K562 (cell line): ENCODE measurements around the gene REM2. TPM values are rescaled to one million over a fixed set of nuclear protein-coding genes. Genes with fewer than 3 reads are reported as not detected.

ENCODE experiments used
- ATAC-seq: fragments of 200-7000 bp; cut with Tn5 transposase; 3 replicates; pipeline ENCODE4 v1.9.1; 2020; ENCODE audit warnings: moderate library complexity
- BruUV-seq: library from RNA; stranded (reverse); fragments of 400-500 nt; replicated peaks from 2 replicates; lab custom pipeline; 2021; lab: Mats Ljungman, UMichigan
- CTCF ChIA-PET: fragments of 300-600 bp; formaldehyde crosslinking; extraction: SDS; loops from one replicate; lab custom pipeline; 2021; ENCODE audit warnings: low intra/inter-chr PET ratio; lab: Yijun Ruan, JAX
- POLR2A ChIA-PET: fragments of 300-600, 350-650 bp; sonication (Branson Sonifier 250); formaldehyde crosslinking; extraction: SDS; loops from one replicate; lab custom pipeline; 2021; ENCODE audit warnings: antibody characterized with exemption, inconsistent platforms; lab: Yijun Ruan, JAX
- DNase-seq, 4 experiments: peaks; one replicate each; pipeline versions ENCODE4 v3.0.0 to v3.0.0-alpha.2; 2011 to 2018; ENCODE audit warnings: low spot score in 3 of 4, mixed read lengths in 3 of 4; ENCODE audit errors: extremely low read depth in 1 of 4
- FAIRE-seq: peaks from 2 replicates; lab custom pipeline; 2011; peaks lifted over from hg19 to GRCh38; lab: Jason Lieb, UNC
- H2AFZ ChIP-seq: 2 replicates; pipeline ENCODE4 v1.6.0; 2011; ENCODE audit warnings: low read depth, low read length, control low read depth, inconsistent platforms
- H3K27ac ChIP-seq: fragments of 200-600 bp; 3 replicates; pipeline ENCODE4 v1.8.0; 2011; ENCODE audit warnings: low read depth, mild to moderate bottlenecking, control low read depth, inconsistent platforms, low read length, moderate library complexity, mixed read lengths; ENCODE audit errors: extremely low read depth
- H3K27me3 ChIP-seq, 2 experiments: fragments of 300-600 bp in 1 of 2; 2 replicates in 1 of 2; 3 replicates in 1 of 2; pipeline versions ENCODE4 v1.6.0 to v1.8.0; 2011; ENCODE audit warnings: inconsistent platforms in 2 of 2, low read length in 2 of 2, mild to moderate bottlenecking in 1 of 2, mixed read lengths in 1 of 2, moderate library complexity in 1 of 2; ENCODE audit not compliant: control insufficient read depth in 2 of 2, insufficient read depth in 2 of 2
- H3K36me3 ChIP-seq: fragments of 300-600 bp; 3 replicates; pipeline ENCODE4 v1.8.0; 2011; ENCODE audit warnings: mild to moderate bottlenecking, low read length, inconsistent platforms; ENCODE audit not compliant: control insufficient read depth, insufficient read depth
- H3K4me1 ChIP-seq, 2 experiments: fragments of 200-600 bp in 1 of 2; replicated peaks in 1 of 2; 2 replicates in 1 of 2; 3 replicates in 1 of 2; pipeline versions ENCODE4 v1.5.1 to v1.8.0; 2011; ENCODE audit warnings: inconsistent platforms in 2 of 2, low read length in 2 of 2, mild to moderate bottlenecking in 1 of 2, mixed read lengths in 1 of 2, moderate library complexity in 1 of 2; ENCODE audit not compliant: control insufficient read depth in 2 of 2, insufficient read depth in 2 of 2
- H3K4me2 ChIP-seq: 2 replicates; pipeline ENCODE4 v1.6.1; 2011; ENCODE audit warnings: low read length, control low read depth, inconsistent platforms, mixed read lengths; ENCODE audit not compliant: insufficient read depth
- H3K4me3 ChIP-seq: fragments of 200-600 bp; sonication (generic), shearing (Covaris generic); 2 replicates; pipeline ENCODE4 v1.5.1; 2016; ENCODE audit warnings: control low read depth, inconsistent platforms
- H3K79me2 ChIP-seq: fragments of 200-600 bp; 3 replicates; pipeline ENCODE4 v1.8.0; 2011; ENCODE audit warnings: low read length, inconsistent platforms; ENCODE audit not compliant: control insufficient read depth, insufficient read depth
- H3K9ac ChIP-seq, 2 experiments: 2 replicates each; pipeline versions ENCODE4 v1.6.0 to v1.6.1; 2011; ENCODE audit warnings: low read depth in 2 of 2, low read length in 2 of 2, control low read depth in 1 of 2, inconsistent platforms in 1 of 2, mild to moderate bottlenecking in 1 of 2, mixed read lengths in 1 of 2; ENCODE audit not compliant: insufficient read depth in 1 of 2
- H3K9me1 ChIP-seq: one replicate; pipeline ENCODE4 v1.6.0; 2011; ENCODE audit warnings: inconsistent platforms, mild to moderate bottlenecking, low read length, moderate library complexity; ENCODE audit not compliant: control insufficient read depth, insufficient read depth
- H3K9me3 ChIP-seq: replicated peaks from 2 replicates; pipeline ENCODE4 v1.5.1; 2011; ENCODE audit warnings: low read depth, low read length, inconsistent platforms; ENCODE audit not compliant: control insufficient read depth, insufficient read depth
- H4K20me1 ChIP-seq: replicated peaks from 2 replicates; pipeline ENCODE4 v1.6.1; 2011; ENCODE audit warnings: low read length, inconsistent platforms, mixed read lengths; ENCODE audit not compliant: control insufficient read depth, insufficient read depth
- BRD9 ChIP-seq: fragments of 450-650 bp; IDR thresholded peaks from 2 replicates; pipeline ENCODE4 v1.6.1; 2018; ENCODE audit warnings: low read depth; ENCODE audit not compliant: partially characterized antibody
- CBFB ChIP-seq: sonication (generic); formaldehyde crosslinking; IDR thresholded peaks from 2 replicates; pipeline ENCODE4 v1.4.0; 2020; ENCODE audit warnings: mild to moderate bottlenecking, missing genetic modification reagents
- CBX3 ChIP-seq, 2 experiments: IDR thresholded peaks; 1 replicate in 1 of 2; 2 replicates in 1 of 2; pipeline ENCODE4 v1.6.1; 2012; ENCODE audit warnings: inconsistent platforms in 2 of 2, low read length in 2 of 2, borderline replicate concordance in 1 of 2, control low read depth in 1 of 2
- FOXK1 ChIP-seq: sonication (generic); formaldehyde crosslinking; IDR thresholded peaks from 2 replicates; pipeline ENCODE4 v1.8.0; 2022; ENCODE audit warnings: missing genetic modification reagents, mild to moderate bottlenecking, borderline replicate concordance
- GMEB1 ChIP-seq: fragments of 250-450 bp; sonication (Bioruptor Pico); IDR thresholded peaks from 2 replicates; pipeline ENCODE4 v1.4.0; 2020; ENCODE audit warnings: mild to moderate bottlenecking
- HLTF ChIP-seq: fragments of 450-650 bp; IDR thresholded peaks from 2 replicates; pipeline ENCODE4 v1.6.1; 2016
- MTA1 ChIP-seq: fragments of 450-650 bp; IDR thresholded peaks from 2 replicates; pipeline ENCODE4 v1.6.1; 2017; ENCODE audit warnings: borderline replicate concordance
- PCBP1 ChIP-seq: fragments of 200-400 bp; formaldehyde crosslinking; IDR thresholded peaks from 2 replicates; pipeline ENCODE4 v1.6.1; 2018; ENCODE audit warnings: mild to moderate bottlenecking, low read depth, low read length; ENCODE audit not compliant: poor library complexity, severe bottlenecking
- PKNOX1 ChIP-seq: fragments of 450-650 bp; IDR thresholded peaks from 2 replicates; pipeline ENCODE4 v1.6.1; 2016
- PPARD ChIP-seq: fragments of 250-450 bp; sonication (Bioruptor Pico); IDR thresholded peaks from 2 replicates; pipeline ENCODE4 v1.8.0; 2022; ENCODE audit warnings: inconsistent platforms, mild to moderate bottlenecking, moderate library complexity
- RBM39 ChIP-seq: fragments of 200-400 bp; formaldehyde crosslinking; optimal IDR thresholded peaks from 2 replicates; pipeline ENCODE3; 2018; ENCODE audit warnings: low read depth, low read length
- SP2 ChIP-seq: IDR thresholded peaks from 2 replicates; pipeline ENCODE4 v1.6.1; 2011; ENCODE audit warnings: mild to moderate bottlenecking, low read depth, low read length, moderate library complexity; ENCODE audit not compliant: poor library complexity, severe bottlenecking; ENCODE audit errors: extremely low read depth
- SPI1 ChIP-seq: IDR thresholded peaks from 2 replicates; pipeline ENCODE4 v1.6.1; 2011; ENCODE audit warnings: low read depth, low read length, control low read depth, borderline replicate concordance
- TBL1XR1 ChIP-seq, 2 experiments: IDR thresholded peaks; 2 replicates each; pipeline ENCODE4 v1.6.1; 2012; ENCODE audit warnings: improper control_type of control experiment in 2 of 2, low read length in 2 of 2, mild to moderate bottlenecking in 1 of 2
- ZBTB12 ChIP-seq: fragments of 250-450 bp; sonication (Bioruptor Pico); IDR thresholded peaks from 2 replicates; pipeline ENCODE4 v1.4.0; 2020
- ZKSCAN1 ChIP-seq: fragments of 150-350 bp; IDR thresholded peaks from 2 replicates; pipeline ENCODE4 v1.6.1; 2016; ENCODE audit warnings: low read depth, low read length
- ZNF217 ChIP-seq: sonication (generic); formaldehyde crosslinking; IDR thresholded peaks from 2 replicates; pipeline ENCODE4 v1.8.0; 2022; ENCODE audit warnings: mild to moderate bottlenecking, missing genetic modification reagents
- ZNF23 ChIP-seq: fragments of 250-450 bp; sonication (Bioruptor Pico); IDR thresholded peaks from 2 replicates; pipeline ENCODE4 v1.4.0; 2020; ENCODE audit warnings: mild to moderate bottlenecking
- WGBS: fragments of 100-300 bp; shearing (Covaris generic); methylation state at CpG from one replicate; pipeline ENCODE4 v1.1.6; 2016; ENCODE audit warnings: low coverage, mixed read lengths; ENCODE audit not compliant: insufficient coverage; ENCODE audit errors: missing lambda C conversion rate; 5-methylcytosine and 5-hydroxymethylcytosine counted together
- in situ Hi-C: fragments of 300-500 bp; cut with MboI; formaldehyde crosslinking; loops from 4 replicates; pipeline ENCODE4 v1.15.0; 2018; ENCODE audit warnings: inconsistent platforms, mixed read lengths
- intact Hi-C: fragments of 100-400 bp; cut with micrococcal nuclease; formaldehyde crosslinking; loops from 2 replicates; pipeline ENCODE4 v1.14.2; 2022
- polyA plus RNA-seq, 8 experiments: library from polyadenylated mRNA; depleted of rRNA in 4 of 8; stranded (reverse) in 5 of 8; unstranded in 3 of 8; fragments of >200 nt; fragmentation: Nextera tagmentation in 2 of 8; fragmentation: Illumina TruSeq in 1 of 8; extraction: Ambion mirVana in 2 of 8; extraction: Trizol in 1 of 8; gene quantifications; 2 replicates each; pipeline versions ENCODE4 v1.2.1 to v1.2.3, GENCODE V29; 2011 to 2014; ENCODE audit warnings: inconsistent platforms in 1 of 8, missing spikeins in 1 of 8
- total RNA-seq, 7 experiments: library from RNA; depleted of rRNA in 6 of 7; stranded (reverse); fragments of >200 nt in 6 of 7; fragmentation: Illumina TruSeq in 2 of 7; extraction: Trizol in 2 of 7; gene quantifications; 2 replicates each; pipeline versions ENCODE4 v1.2.1 to v1.2.3, GENCODE V29; 2011 to 2021; ENCODE audit warnings: low replicate concordance in 1 of 7

REM2 gene
- total and polyA plus RNA-seq, 9 of the 15 experiments (the other 6 are each of a cell fraction or from before 2014, with no cell fraction given), result 0.18 to 1.0 (median 0.38) TPM

GRCh38 chr14:22852940-22853767 lies 29.9 kb upstream of the REM2 start:
- FAIRE-seq, result peak; percentile 92
- peak overlapping the region; percentile 90 for H3K9ac ChIP-seq
- CTCF ChIA-PET, result interaction anchor here (0.7 to 4.3 kb wide), 15 partner anchors 21 to 475 kb away, joined by 3 to 68 read pairs (median 8); no protein-coding TSS in a partner anchor
- POLR2A ChIA-PET, result interaction anchor here (0.6 to 1.8 kb wide), 6 partner anchors 23 to 412 kb away, joined by 3 to 5 read pairs (median 4); partner anchors contain the start of gene MRPL52
- H3K27ac ChIP-seq, result peak overlapping the region; percentile 86
- BruUV-seq, result no TSS peak
- H3K4me3 ChIP-seq, result peak overlapping the region; percentile 47
- no peaks in the 10 kb centered on the region for H3K9me1 ChIP-seq
- peak overlapping the region; percentile 100 for H3K4me2 ChIP-seq
- no peaks in the 10 kb centered on the region for H3K27me3 ChIP-seq
- in situ Hi-C loops, result no loop called here
- H3K4me1 ChIP-seq, result peaks cover under 1 to 23% of the 10 kb centered on the region in 2 experiments; a peak in 3 of 5 replicates
- H3K9me3 ChIP-seq, result no peaks in the 10 kb centered on the region; the same call in 1 of the 2 replicates
- peak overlapping the region; percentile 100 for H2AFZ ChIP-seq
- H4K20me1 ChIP-seq, result no peaks in the 10 kb centered on the region
- peak; percentile 95 for ATAC-seq
- intact Hi-C loops, result loop anchor here (1.0 to 2.0 kb wide), 8 partner anchors 31 to 475 kb away; no protein-coding TSS in a partner anchor
- H3K79me2 ChIP-seq, result no peaks in the 10 kb centered on the region
- peak; percentile 81 to 88 (median 86) for DNase-seq
- WGBS, result 2% methylated on average over 20 of the region's 20 CpGs
- no peaks in the 10 kb centered on the region for H3K36me3 ChIP-seq
- TF ChIP-seq TBL1XR1 (IDR thresholded peaks at IDR 0.05; ENCODE audit: low read length in 2 of 2), result no peak
- no peak for TF ChIP-seq ZBTB12
- no peak for TF ChIP-seq SP2
- no peak for TF ChIP-seq PKNOX1
- TF ChIP-seq CBFB (CRISPR knock-in tag), result peak; percentile 15; the same call in 1 of the 2 replicates
- TF ChIP-seq ZNF23, result no peak
- TF ChIP-seq ZKSCAN1, result peak; percentile 17; the same call in 1 of the 2 replicates
- TF ChIP-seq GMEB1 (CRISPR knock-in tag), result no peak
- peak; percentile 91 for TF ChIP-seq BRD9
- TF ChIP-seq PCBP1, result no peak
- TF ChIP-seq PPARD, result no peak
- 0 out of 2 replicates have a peak, but pooled peaks have one; percentile 50 for TF ChIP-seq MTA1
- TF ChIP-seq ZNF217, result no peak
- TF ChIP-seq HLTF, result 0 out of 2 replicates have a peak, but pooled peaks have one; percentile 18
- peak; percentile 34; the same call in 1 of the 2 replicates for TF ChIP-seq FOXK1 (CRISPR knock-in tag)
- TF ChIP-seq RBM39, result no peak
- no peak for TF ChIP-seq SPI1
- TF ChIP-seq CBX3 (IDR thresholded peaks at IDR 0.05; ENCODE audit: borderline replicate concordance in 1 of 2, low read length in 2 of 2), result no peak
